SW480 (cell line): ENCODE results near the gene KCNJ14.

Experiments
- DNase-seq: peaks from one replicate; pipeline ENCODE4 v3.0.0-alpha.2; 2016; ENCODE audit warnings: low spot score

The KCNJ14 gene

DNA sequence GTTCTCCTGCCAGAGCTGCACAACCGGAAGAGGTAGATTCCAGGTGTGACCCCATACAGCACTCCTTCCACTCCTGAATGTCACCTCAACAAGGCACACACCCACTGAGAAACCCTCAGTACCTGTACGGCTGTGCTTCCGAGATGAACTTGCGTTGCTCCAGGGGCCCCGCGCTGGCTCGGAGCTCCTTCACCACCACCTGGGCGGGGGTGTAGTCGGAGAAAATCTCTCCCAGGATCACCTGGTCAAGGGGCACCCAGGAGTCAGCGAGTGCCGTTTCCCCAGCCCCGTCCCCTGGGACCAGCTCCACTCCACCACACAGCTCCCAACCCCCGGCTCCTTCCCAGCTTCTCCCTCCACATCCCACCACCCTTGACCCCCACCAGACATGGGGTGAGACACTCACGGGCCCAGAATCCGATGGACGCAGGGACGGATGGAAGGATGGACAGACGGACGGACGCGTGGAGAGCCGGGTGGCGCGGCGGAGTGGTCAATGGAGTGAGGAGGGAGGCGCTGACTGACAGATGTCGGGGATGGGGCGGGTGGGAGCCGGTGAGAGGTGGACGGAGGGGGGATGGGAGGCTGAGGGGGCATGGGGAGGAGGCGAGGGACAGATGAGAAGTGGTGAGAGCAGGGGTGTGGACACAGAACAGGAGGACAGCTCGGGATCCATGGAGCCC, 53.5 kb downstream of the KCNJ14 start:
- DNase-seq = no peak

DNA sequence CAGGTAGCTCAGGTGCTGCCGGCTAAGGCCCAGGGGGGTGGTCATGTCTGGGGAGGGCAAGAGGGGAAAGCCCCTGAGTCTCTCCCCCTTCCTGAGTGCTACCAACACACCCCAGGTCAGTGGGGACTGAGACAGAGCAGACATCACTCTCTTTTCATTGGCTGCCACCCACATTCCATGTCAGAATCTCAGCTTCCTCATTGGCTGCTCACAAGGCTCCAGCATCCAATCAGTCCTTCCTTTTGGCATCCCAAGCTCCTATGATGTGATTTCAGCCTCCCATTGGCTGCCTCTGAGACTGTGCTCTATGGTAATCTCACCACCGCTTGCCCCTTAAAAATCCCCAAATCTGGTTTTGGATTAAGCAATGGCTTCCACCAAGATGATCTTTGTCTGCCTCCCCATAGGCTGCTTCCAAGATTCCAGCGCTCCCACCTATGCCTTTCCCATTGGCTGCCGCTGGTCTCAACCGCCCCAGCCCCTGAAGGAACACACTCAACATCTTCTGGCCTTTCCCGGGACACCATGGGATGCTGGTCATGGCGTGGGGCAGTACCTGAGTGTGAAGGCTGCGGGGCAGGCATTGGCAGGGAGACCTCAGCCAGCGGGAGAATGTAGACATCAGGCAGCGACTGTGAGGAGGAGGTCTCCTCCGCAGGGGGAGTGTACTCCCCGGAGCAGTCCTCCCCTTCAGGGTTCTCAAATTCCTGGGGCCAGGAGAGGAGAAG, 54.3 kb downstream of the KCNJ14 start:
- DNase-seq = peak; percentile 53

DNA sequence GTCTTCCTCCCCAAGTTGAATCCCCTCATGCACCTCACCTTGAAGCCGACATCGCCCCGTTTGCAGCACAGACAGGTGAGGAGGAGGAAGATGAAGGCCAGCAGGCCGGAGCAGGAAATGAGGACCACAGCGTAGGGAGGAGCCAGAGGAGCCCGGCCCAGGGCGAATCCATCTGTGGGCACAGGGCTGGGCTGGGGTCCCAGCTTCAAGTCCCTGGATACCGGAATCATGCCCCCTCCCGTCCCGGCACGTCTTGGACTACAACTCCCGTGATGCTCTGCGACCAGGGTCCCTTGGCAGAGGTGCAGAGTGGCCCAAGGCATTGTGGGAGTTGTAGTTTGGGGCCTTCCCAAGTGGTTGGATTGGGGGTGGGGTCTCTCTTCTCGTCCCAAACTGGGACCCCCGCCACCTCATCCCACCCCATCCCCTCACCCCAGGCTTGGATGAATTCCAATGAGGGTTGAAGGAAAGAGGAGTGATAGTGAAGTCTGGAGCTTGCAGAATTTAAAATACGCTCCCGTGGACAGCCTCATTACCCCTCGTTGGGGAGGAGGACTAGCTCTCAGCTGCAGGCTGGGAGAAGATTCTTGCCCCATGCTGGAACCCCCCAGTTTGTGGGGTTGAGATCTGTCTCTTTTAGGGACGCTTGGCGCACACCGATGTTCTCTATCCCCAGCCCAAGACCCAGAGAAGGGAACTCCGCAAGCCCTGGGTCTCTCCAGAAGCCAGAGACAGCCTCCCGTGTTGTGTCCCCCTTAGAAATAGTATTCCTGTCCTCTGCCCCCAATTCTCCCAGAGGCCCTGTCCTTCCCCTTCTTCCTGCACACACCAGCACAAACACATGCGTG, 55.3 kb downstream of the KCNJ14 start:
- DNase-seq = no peak

DNA sequence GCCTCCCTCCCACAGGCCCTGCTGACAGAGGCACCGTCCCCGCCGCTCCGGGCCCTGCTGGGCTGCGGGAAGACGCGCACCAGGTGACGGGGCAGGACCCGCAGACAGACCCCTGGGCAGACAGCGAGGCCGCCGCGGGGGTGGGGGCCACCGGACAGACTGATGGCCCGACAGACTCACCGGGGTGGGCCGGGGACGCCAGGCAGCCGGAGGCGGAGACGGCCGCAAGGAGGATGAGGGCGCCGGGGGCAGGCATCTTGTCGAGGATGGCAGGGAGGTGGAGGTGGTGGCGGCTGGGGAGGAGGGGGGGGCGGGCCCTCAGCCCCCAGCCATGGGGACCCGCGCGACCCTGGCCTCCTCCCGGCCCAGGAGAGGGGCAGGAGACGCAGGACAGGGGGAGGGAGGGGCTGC, 56.0 kb downstream of the KCNJ14 start:
- no peak for DNase-seq

DNA sequence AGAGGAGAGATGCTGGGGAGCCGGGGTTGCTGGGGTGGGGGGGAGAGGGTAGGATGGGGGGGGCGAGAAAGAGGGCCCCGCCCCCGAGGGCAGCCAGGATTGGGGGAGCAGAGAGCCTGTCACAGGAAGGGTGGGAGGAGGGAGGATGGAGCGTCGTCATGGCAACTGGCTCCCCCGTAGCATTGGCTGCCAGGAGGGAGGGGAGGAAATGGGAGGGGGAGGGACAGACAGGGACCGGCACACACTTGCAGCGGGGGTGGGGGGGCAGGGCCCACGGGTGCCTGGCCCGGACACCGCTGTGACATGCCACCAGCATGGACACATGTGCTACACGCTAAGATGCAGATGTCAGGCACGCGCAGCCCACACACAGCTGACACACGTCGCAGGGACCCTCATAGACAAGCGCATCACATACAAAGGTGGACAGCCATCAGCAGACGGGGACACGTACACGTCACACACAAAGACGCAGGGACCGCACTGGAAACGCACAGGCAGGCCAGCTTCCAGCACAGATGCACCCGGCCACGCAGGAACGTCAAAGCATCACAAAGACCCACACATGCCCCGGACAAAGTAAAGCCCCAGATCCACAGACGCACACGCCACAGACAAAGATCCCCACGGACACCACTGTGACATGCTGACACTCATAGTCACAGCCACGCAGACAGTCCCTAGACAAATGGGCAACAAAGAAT, 56.6 kb downstream of the KCNJ14 start, which contains the start of gene LMTK3:
Gene LMTK3 (minus strand): TSS at position 36 of the 704 bp plus-strand sequence. CDS start 259 bp downstream, outside the sequence.
- no peak for DNase-seq

DNA sequence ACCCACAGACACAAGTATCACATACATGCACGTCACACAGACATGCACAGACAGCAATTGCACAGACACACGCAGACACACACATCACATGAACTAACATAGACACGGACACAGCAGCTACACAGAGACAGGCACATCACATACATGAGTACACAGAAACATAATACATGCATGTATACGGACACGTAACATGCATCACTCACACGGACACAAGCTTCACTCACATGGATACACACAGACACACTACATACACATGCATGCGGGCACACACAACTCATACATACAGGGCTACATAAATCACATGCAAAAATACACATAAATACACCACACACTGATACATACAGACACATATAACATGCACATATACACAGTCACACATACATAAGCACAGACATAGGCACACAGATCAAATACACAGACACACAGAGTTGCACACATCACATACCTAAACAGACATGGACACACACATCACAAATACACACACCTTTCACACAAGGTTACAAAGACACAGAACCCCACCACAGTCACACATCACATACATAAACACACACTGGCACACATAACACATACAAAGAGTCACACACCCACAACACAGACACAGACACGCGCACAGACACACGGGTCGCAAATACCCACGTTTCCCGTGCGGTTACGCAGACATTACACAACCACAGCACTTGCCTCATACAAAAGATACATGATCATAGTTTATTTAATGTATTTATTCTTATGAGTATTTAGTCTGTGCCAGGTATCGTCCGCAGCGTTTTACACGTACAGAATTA, 57.3 kb downstream of the KCNJ14 start:
- no peak for DNase-seq

DNA sequence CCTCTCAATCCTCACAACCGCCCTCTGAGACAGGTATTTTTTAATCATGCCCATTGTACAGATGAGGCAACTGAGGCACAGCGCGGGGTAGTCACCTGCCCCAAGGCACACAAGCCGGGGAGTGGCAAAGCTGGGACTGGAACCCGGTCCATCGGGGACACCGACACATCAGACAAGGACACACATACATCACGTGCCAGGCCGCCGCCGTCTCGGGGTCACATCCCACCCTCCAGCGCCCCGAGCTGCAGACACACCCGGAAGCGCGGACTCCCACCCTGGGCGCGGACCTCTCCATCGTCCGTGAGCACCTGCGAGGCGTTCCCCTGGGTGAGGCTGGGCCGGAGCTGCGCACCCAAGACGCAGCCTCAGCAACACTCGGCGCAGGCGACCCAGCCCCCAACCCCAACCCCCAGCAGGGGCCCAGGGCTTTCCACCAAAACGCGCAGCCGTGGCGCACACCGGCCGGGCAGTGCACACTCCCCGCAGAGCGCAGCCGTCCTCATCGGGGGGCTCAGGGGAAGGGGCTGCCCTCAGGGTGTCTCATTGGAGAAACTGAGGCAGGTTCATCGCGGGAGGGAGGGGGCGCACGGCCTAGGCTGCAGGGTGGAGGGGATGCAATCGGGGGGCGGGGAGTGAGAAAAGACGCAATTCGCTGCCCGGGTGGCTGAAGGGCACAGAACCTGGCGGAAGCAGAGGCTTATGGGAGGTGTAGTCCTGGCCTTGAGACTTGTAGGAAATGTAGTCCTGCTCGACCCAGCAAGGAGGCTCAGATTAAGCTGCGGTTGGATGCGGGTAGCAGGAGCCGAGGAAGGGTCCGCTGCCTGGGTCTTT, 58.1 kb downstream of the KCNJ14 start:
- peak; percentile 86 for DNase-seq

DNA sequence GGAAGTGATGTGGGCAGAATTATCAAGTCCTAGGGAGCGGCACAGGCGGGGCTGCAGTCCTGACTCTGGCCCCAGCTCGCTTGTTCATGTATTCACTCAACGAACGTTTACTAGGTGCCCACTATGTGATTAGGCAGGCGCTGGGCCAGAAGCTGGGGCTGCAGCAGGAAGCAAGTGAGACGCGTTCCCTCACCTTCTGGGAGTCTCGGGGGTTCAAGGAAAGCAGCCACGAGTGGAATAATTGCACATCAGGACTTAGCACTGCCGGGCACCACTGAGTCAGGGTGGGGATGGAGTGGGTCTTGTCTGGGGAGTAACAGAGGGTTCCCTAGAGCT, 58.7 kb downstream of the KCNJ14 start:
- no peak for DNase-seq

DNA sequence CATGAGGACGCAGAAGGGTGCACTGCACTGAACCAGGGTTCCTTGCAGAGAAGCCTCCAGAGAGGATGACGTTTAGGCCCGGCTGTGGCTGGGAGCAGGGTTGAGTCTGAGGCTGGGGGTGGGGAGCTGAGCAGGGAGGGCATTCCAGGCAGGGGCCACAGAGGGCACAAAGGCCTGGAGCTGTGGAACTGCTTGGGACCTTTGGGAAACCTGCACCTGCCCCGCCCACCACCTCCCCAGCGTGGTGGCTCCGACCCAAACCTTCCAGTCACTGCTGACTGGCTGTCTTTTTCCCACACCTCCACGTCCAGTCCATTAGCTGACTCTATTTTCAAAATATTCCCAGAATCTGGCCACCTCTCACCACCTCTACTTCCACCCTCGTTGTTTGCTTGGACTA, 61.2 kb downstream of the KCNJ14 start:
- DNase-seq = no peak
